Stimulated activated effector memory CD8-positive, alpha-beta T cell treated with anti-CD3 and anti-CD28 coated beads, Interleukin-12 subunit alpha, Interleukin-12 subunit beta, amount 100 ng/mL, for 72 hours (primary cell): ENCODE results near the gene IFI27L2.

Experiments
- ATAC-seq: fragments of 150-1000 bp; cut with Tn5 transposase; 2 replicates; pipeline ENCODE4 v1.10.0; 2021
- DNase-seq, 2 donors: peaks; one replicate each; pipeline ENCODE4 v3.0.0; 2021 to 2022; ENCODE audit warnings: low spot score in 2 of 2
- H3K27ac Mint-ChIP-seq: one replicate; pipeline ENCODE4 v1.8.0; 2022; ENCODE audit warnings: mild to moderate bottlenecking, mixed read lengths
- H3K36me3 Mint-ChIP-seq: one replicate; pipeline ENCODE4 v1.8.0; 2022; ENCODE audit warnings: mild to moderate bottlenecking, mixed read lengths
- H3K4me1 Mint-ChIP-seq: one replicate; pipeline ENCODE4 v1.8.0; 2022; ENCODE audit warnings: mixed read lengths
- H3K4me3 Mint-ChIP-seq: one replicate; pipeline ENCODE4 v1.8.0; 2022; ENCODE audit warnings: mild to moderate bottlenecking, mixed read lengths
- H3K9me3 Mint-ChIP-seq: one replicate; pipeline ENCODE4 v1.8.0; 2022; ENCODE audit warnings: mixed read lengths

The IFI27L2 gene

DNA sequence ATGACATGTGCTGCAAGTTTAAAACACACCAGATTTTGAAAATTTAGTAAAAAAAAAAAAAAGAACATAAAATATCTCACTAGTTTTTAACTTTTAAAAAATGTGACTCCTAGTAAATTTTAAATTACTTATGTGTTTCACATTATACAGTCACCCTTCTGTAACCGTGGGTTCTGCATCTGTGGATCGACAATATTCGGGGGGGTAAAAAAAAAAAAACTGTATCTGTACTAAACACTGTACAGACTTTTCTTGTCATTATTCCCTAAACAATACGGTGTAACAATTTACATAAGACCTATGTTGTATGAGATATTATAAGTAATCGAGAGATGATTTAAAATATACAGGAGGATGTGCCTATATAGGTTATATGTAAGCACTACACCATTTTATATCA, 51.6 kb downstream of the IFI27L2 start:
- H3K4me3 Mint-ChIP-seq = peak overlapping the region; percentile 100
- no peak for ATAC-seq
- peaks cover 44% of the 10 kb centered on the region for H3K4me1 Mint-ChIP-seq
- peaks cover 3% of the 10 kb centered on the region for H3K9me3 Mint-ChIP-seq
- peaks cover 74% of the 10 kb centered on the region for H3K36me3 Mint-ChIP-seq
- H3K27ac Mint-ChIP-seq = no peak overlapping the region
- DNase-seq = no peak
